ENCODE results near the gene ARHGAP9. TPM values are rescaled to one million over a fixed set of nuclear protein-coding genes. Genes with fewer than 3 reads are reported as not detected.

ARHGAP9 gene
- total RNA-seq (2022; extraction: Qiagen RNA extraction; ENCODE audit: low read depth): 0.11 to 0.69 TPM (median 0.43 TPM) in 5 replicates

DNA sequence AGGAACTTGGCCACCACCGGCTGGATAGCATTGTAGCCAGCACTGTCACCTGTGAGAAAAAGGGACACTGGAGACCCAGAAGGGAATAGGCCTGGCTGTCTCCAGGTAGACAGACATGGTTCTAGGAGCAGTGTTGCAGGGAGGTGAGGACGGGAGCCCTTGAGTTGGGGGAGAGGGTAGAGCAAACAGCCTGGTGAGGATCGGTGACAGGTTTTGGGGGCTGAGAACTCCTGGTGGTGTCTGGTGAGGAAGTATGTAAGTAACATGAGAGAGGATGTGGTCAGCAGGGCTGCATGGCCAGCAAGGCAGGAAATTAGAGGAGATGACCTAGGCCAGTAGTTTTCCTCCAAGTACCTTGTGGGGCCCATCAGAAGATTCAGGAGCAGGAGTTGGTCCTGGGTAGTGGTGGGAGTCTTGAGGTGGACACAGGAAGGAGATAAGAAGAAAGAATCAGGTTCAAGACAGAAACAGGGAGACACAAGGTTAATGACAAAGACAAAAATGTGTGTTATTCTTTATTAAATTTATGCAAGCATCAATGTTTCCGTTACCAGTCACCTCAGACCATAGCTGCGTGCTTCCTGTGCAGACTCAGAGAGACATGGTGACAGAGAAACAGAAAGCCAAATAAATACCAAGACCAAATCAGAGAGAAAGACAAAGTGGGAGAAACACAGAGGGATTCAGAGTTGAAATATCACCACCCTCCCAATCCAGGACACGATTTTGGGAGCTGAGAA is at the start of gene ARHGAP9:
TSS of gene ARHGAP9 (minus strand) at position 491 of the 740 bp plus-strand sequence. CDS start at position 31, 460 bp downstream.

DNA sequence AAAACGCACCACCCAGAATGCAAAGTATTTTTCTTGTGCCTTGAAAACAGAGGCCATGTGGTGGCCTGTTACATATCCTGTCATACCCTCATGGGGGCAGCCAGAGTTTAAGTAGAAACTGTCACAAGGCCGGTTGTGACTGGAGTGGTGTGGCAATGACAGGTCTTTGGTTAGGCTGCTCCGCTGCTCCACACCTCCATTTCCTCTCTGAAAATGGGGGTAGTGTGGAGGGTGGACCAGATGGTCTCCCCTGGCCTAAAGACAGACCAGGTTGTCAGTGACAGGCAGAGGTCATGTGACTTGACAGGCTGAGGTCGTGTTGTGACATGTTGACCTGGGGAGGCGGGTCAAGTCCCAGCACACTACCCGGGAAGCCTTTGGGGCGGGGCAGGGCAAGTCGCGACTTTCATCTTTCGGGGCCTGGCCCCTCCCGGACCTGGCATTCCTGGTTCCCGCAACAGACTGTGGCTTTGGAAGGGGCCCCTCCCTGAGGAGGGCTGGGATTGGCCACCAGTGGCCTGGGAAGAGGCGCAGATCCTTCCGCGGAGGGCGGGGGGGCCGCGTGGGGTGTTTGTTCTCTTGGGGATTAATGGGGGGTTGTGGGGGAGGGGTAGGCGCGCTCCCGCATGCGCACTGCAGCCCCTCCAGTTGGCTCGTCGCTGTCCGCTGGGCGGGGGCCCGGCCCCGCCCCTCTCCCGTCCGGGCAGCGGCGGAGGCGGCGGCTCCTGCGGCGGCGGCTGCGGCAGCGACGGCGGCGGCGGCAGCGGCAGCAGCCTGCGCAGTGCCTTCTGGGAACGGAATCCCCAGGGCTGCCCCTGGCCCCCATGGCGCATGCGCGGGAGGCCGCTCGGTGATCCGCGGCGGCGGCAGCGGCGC is 42.6 kb upstream of the ARHGAP9 start, which contains the start of gene MBD6:
TSS of gene MBD6 (plus strand) at position 814 of the 876 bp plus-strand sequence. CDS start 1,480 bp downstream, outside the sequence.

DNA sequence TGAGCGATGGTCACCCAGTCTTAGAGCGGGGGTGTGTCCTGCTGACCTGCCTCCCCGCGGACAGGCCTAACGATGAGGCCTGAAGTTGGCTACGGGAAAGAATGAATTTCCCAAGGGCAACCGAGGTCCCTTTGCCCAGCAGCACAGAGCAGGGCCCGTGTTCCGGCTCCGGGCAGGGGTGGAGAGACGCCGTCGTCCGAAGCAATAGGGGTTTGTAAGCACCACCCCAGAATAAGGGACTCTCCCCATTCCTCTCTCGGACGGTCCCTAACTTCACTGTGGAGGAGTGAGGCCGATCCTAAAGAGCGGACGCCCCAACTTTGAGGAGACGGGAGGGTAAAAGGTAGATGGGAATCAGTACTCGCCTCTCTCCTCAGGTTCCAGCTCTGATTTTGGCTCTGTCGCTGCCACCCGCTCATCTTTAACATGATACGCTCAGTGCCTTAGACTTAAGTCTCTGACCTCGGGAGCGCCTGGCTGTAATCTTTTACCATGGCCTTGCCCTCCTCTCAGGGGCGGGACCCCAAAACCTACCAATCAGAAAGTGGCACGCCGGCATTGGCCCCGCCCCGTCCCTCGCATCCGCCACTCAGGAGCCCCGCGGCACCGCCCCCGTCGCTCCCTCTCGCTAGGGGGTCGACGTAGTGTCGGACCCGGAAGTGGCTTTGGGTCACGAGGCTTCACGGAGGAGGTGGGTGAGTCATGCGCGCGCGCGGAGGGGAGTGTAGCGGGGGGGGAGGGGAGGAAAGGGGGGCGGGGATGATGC is 40.6 kb upstream of the ARHGAP9 start, which contains the start of gene DDIT3:
TSS of gene DDIT3 (minus strand) at position 462 of the 766 bp plus-strand sequence. CDS start 3,108 bp downstream, outside the sequence.

DNA sequence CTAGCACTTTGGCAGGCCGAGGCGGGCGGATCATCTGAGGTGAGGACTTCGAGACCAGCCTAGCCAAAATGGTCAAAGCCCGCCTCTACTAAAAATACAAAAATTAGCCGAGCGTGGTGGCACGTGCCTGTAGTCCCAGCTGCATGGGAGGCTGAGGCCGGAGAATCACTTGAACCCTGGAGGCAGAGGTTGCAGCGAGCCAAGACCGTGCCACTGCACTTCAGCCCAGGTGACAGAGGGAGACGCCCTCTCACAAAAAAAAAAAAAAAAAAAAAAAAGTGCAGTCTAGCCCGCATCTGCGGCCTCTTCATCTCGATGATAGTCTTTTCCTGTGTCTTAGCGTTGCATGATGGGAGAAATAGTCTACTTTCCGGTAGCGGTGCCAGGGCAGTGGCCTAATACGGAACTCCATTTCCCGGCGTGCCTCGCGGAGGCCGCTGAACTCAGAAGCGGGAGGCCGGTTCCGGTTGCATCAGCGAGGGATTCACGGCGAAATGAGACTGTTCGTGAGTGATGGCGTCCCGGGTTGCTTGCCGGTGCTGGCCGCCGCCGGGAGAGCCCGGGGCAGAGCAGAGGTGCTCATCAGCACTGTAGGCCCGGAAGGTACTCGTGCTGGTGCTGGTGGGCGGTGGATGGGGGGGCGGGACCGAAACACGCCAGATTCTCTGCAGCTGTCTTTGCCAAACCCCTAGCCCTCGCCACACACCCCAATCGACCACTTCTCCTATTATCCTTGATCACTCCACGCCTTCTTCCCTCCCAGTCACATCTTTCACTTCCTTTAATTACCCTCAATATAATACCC is 8.1 kb upstream of the ARHGAP9 start, which contains the start of gene MARS1:
TSS of gene MARS1 (plus strand) at position 472 of the 805 bp plus-strand sequence. CDS start at position 495, 23 bp downstream.

DNA sequence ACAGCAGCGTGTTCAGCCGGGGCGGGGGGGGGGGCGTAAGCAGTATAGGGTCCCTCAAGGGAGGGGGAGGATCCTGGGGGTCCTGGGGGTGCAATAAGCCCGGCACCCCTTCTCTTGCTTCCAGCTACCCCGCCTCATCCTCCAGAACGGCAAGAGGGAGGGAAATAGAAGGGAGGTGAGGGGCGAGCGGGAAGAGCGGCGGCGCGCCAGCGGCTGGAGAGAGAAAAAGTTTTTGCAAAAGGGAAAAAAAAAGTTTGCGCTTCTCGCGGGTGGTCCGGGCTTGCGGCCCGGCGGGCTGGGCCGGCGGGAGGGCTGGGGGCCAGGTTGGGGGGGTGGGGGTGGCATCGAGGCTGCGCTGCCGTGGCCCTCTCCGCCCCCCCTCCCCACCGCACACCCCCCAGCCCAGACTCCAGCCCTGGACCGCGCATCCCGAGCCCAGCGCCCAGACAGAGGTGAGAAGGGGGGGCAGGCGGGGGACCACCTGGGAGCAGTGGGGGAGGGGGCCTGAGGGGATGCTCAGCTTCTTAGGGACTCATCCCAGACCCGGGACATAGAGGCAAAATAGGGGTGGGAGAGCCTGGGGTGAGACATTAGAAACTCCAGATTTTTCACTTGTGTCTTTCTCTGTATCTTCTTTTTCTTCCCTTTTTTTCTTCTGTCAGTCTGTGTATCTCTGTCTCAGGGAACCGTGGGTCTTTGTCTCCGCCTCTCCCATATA is 19.8 kb downstream of the ARHGAP9 start, which contains the start of gene GLI1:
TSS of gene GLI1 (plus strand) at position 36 of the 718 bp plus-strand sequence. CDS start 3,907 bp downstream, outside the sequence.

DNA sequence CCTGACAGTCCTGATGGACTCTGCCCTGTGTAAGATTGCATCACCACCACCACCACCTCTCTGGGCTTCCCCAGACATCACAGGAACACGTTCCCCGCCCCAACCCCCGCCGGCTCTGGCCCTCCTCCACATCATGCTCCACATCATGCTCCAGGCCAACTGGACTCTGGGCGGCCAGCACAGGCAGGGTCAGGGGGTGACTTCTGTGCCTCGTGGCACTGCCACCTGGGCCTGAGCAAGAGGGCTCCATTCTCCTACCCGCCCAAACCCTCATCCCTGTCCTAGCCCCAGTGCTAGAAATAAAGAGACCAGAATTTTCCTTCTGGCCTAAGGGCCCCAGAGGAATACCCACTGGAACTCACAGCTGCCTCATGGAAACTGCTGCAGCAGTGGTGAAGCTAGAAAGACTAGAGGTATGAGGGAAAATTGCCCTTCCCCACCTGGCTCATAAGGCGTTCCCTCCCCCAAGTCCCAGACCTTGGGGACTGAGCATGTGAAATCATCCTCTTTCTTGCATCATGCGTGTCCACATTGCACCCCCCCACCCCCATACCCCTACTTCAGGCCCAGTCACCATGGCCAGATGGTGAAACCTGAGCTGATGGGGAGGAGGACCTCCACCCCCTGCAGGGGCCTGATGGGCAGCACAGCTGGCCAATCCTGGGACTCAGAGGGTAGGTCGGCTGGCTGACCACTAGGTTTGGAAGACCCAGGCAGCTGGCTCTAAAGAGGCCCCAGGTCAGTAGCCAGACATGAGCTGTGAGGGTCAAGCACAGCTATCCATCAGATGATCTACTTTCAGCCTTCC is 24.9 kb downstream of the ARHGAP9 start, which contains the start of gene INHBE:
TSS of gene INHBE (plus strand) at position 742 of the 808 bp plus-strand sequence. CDS start 230 bp downstream, outside the sequence.

DNA sequence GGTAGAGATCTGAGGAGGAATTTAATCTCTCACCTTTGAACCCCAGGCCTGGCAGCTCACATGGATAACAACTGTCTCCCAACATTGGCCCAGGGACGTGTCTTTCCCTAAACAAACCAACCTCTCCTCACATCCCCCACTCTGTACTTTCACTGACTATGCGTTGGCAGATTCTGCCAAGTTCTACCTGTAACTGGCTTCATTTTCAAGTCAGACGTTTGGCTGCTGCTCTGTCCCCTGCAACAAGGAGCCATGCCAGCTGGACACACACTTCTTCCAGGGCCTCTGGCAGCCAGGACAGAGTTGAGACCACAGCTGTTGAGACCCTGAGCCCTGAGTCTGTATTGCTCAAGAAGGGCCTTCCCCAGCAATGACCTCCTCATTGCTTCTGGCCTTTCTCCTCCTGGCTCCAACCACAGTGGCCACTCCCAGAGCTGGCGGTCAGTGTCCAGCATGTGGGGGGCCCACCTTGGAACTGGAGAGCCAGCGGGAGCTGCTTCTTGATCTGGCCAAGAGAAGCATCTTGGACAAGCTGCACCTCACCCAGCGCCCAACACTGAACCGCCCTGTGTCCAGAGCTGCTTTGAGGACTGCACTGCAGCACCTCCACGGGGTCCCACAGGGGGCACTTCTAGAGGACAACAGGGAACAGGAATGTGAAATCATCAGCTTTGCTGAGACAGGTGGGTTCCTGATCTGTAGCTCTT is 45.0 kb downstream of the ARHGAP9 start, which contains the start of gene INHBC:
TSS of gene INHBC (plus strand) at position 268 of the 707 bp plus-strand sequence. CDS start at position 371, 103 bp downstream.

DNA sequence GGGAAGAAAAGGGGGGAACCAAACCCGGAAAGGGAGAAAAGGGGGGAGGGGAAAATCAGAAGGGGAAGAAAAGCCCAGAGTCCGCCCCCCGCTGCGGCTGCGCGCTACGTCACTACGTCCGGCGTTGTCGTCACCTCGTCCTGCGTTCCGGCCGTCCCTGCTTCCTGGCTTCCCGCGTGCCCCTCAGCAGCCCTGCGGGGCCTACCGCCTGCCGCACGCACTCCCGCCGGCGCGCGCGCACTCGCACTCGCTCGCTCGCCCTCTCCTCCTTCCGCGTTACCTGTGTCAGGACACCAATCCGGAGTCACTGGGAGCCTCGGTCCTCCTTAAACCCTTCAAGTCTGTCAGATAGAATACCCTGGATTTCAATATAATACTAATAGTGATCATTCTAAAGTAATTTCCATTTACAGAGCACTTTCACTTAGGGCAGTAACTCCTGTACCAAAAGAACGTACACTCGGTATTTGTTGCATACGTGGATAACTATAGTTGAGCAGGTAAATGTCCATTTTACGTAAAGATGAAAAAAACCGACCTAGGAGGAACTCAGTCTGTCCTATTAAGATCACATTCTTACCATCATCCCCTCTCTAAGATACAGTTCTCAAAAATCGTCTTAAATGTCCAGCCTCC is 48.6 kb downstream of the ARHGAP9 start, which contains the start of gene R3HDM2:
TSS of gene R3HDM2 (minus strand) at position 113 of the 636 bp plus-strand sequence. CDS start 120,615 bp downstream, outside the sequence.

Other genes with a start within 250 kb of the ARHGAP9 start
- 0.16 to 0.57 TPM (median 0.27 TPM) in 5 replicates for gene STAC3, start 228.7 kb downstream of the ARHGAP9 start, total RNA-seq (2022; extraction: Qiagen RNA extraction; ENCODE audit: low read depth)
- gene R3HDM2, start 48.8 kb downstream of the ARHGAP9 start, total RNA-seq (2022; extraction: Qiagen RNA extraction; ENCODE audit: low read depth): 8.7 to 11.4 TPM (median 10.0 TPM) in 5 replicates
- gene INHBC, start 45.1 kb downstream of the ARHGAP9 start, total RNA-seq (2022; extraction: Qiagen RNA extraction; ENCODE audit: low read depth): not detected in 5 replicates
- gene INHBE, start 24.6 kb downstream of the ARHGAP9 start, total RNA-seq (2022; extraction: Qiagen RNA extraction; ENCODE audit: low read depth): 0.07 to 0.22 TPM (median 0.15 TPM) in 4 of 5 replicates, not detected in the other
- gene GLI1, start 20.1 kb downstream of the ARHGAP9 start, total RNA-seq (2022; extraction: Qiagen RNA extraction; ENCODE audit: low read depth): 9.3 to 13.8 TPM (median 11.2 TPM) in 5 replicates
- gene MARS1, start 8.2 kb upstream of the ARHGAP9 start, total RNA-seq (2022; extraction: Qiagen RNA extraction; ENCODE audit: low read depth): 134 to 275 TPM (median 156 TPM) in 5 replicates
- 26.2 to 39.6 TPM (median 33.3 TPM) in 5 replicates for gene DDIT3, start 40.6 kb upstream of the ARHGAP9 start, total RNA-seq (2022; extraction: Qiagen RNA extraction; ENCODE audit: low read depth)
- 24.5 to 31.9 TPM (median 28.6 TPM) in 5 replicates for gene MBD6, start 43.0 kb upstream of the ARHGAP9 start, total RNA-seq (2022; extraction: Qiagen RNA extraction; ENCODE audit: low read depth)
- gene DCTN2, start 67.3 kb upstream of the ARHGAP9 start, total RNA-seq (2022; extraction: Qiagen RNA extraction; ENCODE audit: low read depth): 103 to 160 TPM (median 117 TPM) in 5 replicates
- 0.18 to 0.30 TPM (median 0.21 TPM) in 5 replicates for gene KIF5A, start 70.2 kb upstream of the ARHGAP9 start, total RNA-seq (2022; extraction: Qiagen RNA extraction; ENCODE audit: low read depth)
- 40.0 to 50.3 TPM (median 42.2 TPM) in 5 replicates for gene PIP4K2C, start 111.3 kb upstream of the ARHGAP9 start, total RNA-seq (2022; extraction: Qiagen RNA extraction; ENCODE audit: low read depth)
- gene DTX3, start 125.0 kb upstream of the ARHGAP9 start, total RNA-seq (2022; extraction: Qiagen RNA extraction; ENCODE audit: low read depth): 17.1 to 19.8 TPM (median 17.7 TPM) in 5 replicates
- 5.6 to 6.9 TPM (median 6.1 TPM) in 5 replicates for gene ARHGEF25, start 131.6 kb upstream of the ARHGAP9 start, total RNA-seq (2022; extraction: Qiagen RNA extraction; ENCODE audit: low read depth)
- 34.2 to 52.4 TPM (median 46.8 TPM) in 5 replicates for gene B4GALNT1, start 153.3 kb upstream of the ARHGAP9 start, total RNA-seq (2022; extraction: Qiagen RNA extraction; ENCODE audit: low read depth)
- 112 to 120 TPM (median 115 TPM) in 5 replicates for gene OS9, start 214.3 kb upstream of the ARHGAP9 start, total RNA-seq (2022; extraction: Qiagen RNA extraction; ENCODE audit: low read depth)